Uterus (tissue), 4 donors: Measurements from ENCODE around the gene EEA1. TPM values are rescaled to one million over a fixed set of nuclear protein-coding genes. Genes with fewer than 3 reads are reported as not detected.

Experiments
- DNase-seq, 2 donors: peaks; one replicate each; pipeline ENCODE4 v3.0.0-alpha.2; 2019 to 2020
- H3K27ac ChIP-seq, 2 donors: fragments of 200-600 bp; sonication (generic); 1 replicate in 1 of 2; 2 replicates in 1 of 2; pipeline ENCODE4 v1.5.1; 2016 to 2018
- H3K27me3 ChIP-seq, 2 donors: fragments of 200-600 bp; sonication (generic); one replicate each; pipeline ENCODE4 v1.5.1; 2018 to 2019; ENCODE audit warnings: control low read depth in 1 of 2
- H3K36me3 ChIP-seq, 2 donors: fragments of 200-600 bp; sonication (generic); one replicate each; pipeline ENCODE4 v1.5.1; 2019; ENCODE audit warnings: control low read depth in 1 of 2
- H3K4me1 ChIP-seq, 2 donors: fragments of 200-600 bp; sonication (generic); one replicate each; pipeline ENCODE4 v1.5.1; 2018 to 2019; ENCODE audit warnings: control low read depth in 1 of 2
- H3K4me3 ChIP-seq, 2 donors: fragments of 200-600 bp; sonication (generic); 1 replicate in 1 of 2; 2 replicates in 1 of 2; pipeline ENCODE4 v1.5.1; 2018 to 2019; ENCODE audit warnings: mild to moderate bottlenecking in 1 of 2
- H3K9me3 ChIP-seq, 2 donors: fragments of 200-600 bp; sonication (generic); one replicate each; pipeline ENCODE4 v1.5.1; 2019; ENCODE audit warnings: control low read depth in 1 of 2
- POLR2A ChIP-seq, 2 donors: fragments of 450-650 bp; IDR thresholded peaks; one replicate each; pipeline ENCODE4 v1.6.1; 2016; ENCODE audit warnings: antibody characterized with exemption in 2 of 2, mild to moderate bottlenecking in 1 of 2, moderate library complexity in 1 of 2
- intact Hi-C: fragments of 100-400 bp; cut with DNase I; formaldehyde crosslinking; loops from one replicate; pipeline ENCODE4 v1.15.1; 2023; ENCODE audit warnings: low total_unique reads
- total RNA-seq, 4 donors: library from RNA; depleted of rRNA in 3 of 4; stranded (reverse); fragments of >200 nt in 3 of 4; gene quantifications; one replicate each; pipeline versions ENCODE4 v1.1.0 to v1.2.4, GENCODE V29; 2014 to 2023
- TF ChIP-seq, protein P1 (sequence below), 4 experiments: fragments of 200-600 bp in 2 of 4; fragments of 450-650 bp in 2 of 4; sonication (generic) in 2 of 4; IDR thresholded peaks; one replicate each; pipeline ENCODE4 v1.5.1; 2016 to 2019; ENCODE audit warnings: antibody characterized with exemption in 4 of 4, mild to moderate bottlenecking in 2 of 4, moderate library complexity in 1 of 4
- donor health status: DM: yes; HTN: yes; CAD: no.

EEA1 gene
- 10 to 100 TPM; 15.4 to 53.0 (median 31.6) TPM for total RNA-seq

DNA sequence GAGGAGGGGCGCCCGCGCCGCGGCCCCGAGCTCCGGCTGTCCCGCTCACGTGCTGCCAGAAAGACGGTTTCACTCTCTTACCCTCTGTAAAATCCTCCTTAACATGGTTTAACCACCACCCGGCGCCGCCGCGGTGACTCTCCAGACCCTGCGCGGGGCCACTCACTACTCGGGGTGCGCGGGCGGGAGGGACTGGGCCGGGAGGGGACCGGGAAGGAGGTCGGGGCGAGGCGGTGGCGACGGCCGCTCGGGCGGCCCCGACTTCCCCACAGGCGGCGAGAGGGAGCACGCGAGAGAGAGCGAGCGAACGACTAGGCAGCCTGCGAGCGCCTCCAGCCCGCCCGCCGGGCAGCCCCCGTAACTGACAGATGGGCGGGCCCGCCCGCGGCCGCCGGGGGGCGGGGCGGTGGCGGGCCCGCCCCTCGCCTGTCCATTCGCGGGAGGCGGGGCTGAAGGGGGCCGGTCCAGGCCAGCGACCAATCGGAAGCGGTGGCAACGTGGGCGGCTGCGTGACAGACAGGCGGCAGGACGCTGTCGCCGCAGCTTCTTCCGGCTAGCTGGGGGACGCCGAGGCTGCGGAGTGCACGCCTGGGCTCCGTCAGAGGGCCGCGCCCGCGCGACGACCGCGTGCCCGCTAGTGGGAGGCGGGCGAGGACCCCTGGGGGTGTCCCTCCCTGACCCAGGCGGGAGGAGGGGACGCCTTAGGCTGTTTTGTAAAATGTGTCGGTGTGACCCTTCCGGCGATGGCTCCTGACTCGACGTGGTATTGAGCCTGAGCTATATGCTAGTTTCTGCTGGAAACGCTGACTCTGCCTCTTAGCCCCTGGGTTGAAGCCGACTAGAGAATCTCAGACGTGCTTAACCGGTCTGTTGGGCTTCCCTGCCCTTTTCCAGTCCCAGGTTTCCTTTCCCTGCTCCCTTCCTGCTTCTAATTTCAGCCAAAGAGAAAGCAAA, at the start of gene EEA1:
EEA1 (minus strand) TSS at position 334 of the 954 bp plus-strand sequence; CDS start at position 105, 229 bp downstream.
- intact Hi-C loops: no loop called here
- peak; percentile 96 to 97 for DNase-seq
- H3K27ac ChIP-seq: peak within 1 kb of the TSS; percentile 98 to 100
- TF ChIP-seq POLR2A (IDR thresholded peaks at IDR 0.05): peak; percentile 96 to 97
- TF ChIP-seq, protein P1, sequence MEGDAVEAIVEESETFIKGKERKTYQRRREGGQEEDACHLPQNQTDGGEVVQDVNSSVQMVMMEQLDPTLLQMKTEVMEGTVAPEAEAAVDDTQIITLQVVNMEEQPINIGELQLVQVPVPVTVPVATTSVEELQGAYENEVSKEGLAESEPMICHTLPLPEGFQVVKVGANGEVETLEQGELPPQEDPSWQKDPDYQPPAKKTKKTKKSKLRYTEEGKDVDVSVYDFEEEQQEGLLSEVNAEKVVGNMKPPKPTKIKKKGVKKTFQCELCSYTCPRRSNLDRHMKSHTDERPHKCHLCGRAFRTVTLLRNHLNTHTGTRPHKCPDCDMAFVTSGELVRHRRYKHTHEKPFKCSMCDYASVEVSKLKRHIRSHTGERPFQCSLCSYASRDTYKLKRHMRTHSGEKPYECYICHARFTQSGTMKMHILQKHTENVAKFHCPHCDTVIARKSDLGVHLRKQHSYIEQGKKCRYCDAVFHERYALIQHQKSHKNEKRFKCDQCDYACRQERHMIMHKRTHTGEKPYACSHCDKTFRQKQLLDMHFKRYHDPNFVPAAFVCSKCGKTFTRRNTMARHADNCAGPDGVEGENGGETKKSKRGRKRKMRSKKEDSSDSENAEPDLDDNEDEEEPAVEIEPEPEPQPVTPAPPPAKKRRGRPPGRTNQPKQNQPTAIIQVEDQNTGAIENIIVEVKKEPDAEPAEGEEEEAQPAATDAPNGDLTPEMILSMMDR (IDR thresholded peaks at IDR 0.05): peak in 3 of 4 experiments; percentile 4 to 48 (median 36)
- H3K4me1 ChIP-seq: no peaks in the 10 kb centered on the region
- H3K4me3 ChIP-seq: peak within 1 kb of the TSS; percentile 79 to 99
- no peaks in the 10 kb centered on the region for H3K9me3 ChIP-seq
- no peaks in the 10 kb centered on the region for H3K36me3 ChIP-seq
- no peaks in the 10 kb centered on the region for H3K27me3 ChIP-seq

DNA sequence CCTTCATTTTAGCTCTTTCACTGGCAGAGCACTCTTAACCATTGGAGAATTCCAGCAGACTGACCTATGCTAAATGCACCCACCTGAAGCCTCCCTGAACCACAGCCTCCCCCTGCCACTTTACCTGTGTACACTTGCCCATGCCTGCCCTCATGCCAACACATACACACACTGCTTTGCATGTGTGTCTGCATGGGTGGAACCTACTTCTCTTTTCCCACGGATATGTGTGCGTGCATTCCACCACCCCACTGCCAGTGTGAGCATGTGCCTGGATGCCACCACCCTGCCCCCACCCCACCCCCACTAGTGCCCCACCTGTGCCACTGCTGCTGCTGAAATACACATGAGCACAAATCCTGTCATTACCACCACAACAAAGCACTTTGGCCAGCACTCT, 49.5 kb upstream of the EEA1 start:
- peaks cover 0 to 2% of the 10 kb centered on the region in 2 donors for H3K9me3 ChIP-seq
- no peak for DNase-seq
- H3K36me3 ChIP-seq: no peaks in the 10 kb centered on the region
- TF ChIP-seq, protein P1 (IDR thresholded peaks at IDR 0.05): no peak
- TF ChIP-seq POLR2A (IDR thresholded peaks at IDR 0.05): no peak
- H3K4me1 ChIP-seq: no peaks in the 10 kb centered on the region
- intact Hi-C loops: no loop called here
- no peak overlapping the region for H3K27ac ChIP-seq
- no peaks in the 10 kb centered on the region for H3K27me3 ChIP-seq
- H3K4me3 ChIP-seq: no peak overlapping the region

DNA sequence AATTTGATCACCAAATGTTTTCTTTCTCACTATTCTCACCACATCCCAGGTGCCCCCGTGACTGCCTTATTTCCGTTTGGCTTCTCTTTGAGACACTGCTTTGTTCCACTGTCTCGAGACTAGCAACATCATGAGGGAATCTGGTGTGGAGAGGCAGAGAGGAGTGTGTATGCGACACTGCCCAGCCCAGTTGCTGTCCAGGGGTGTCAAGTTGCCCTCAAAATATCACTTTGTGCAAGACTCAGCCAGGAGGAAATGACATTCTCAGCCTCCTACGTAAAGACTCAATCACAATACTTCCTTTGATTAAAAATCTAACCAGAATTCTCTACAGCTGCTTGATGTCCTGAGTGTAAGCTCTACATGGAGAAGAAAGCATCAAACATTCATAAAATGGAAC, 48.2 kb upstream of the EEA1 start:
- Histone ChIP-seq H3K27me3 (no peaks in the 10 kb centered on the region), H3K36me3 (no peaks in the 10 kb centered on the region), H3K4me3 (no peak overlapping the region), H3K27ac (no peak overlapping the region), H3K9me3 (peaks cover 0 to 2% of the 10 kb centered on the region in 2 donors), H3K4me1 (no peaks in the 10 kb centered on the region)
- no peak for TF ChIP-seq POLR2A (IDR thresholded peaks at IDR 0.05)
- TF ChIP-seq, protein P1 (IDR thresholded peaks at IDR 0.05): no peak
- no peak for DNase-seq
- intact Hi-C loops: no loop called here

DNA sequence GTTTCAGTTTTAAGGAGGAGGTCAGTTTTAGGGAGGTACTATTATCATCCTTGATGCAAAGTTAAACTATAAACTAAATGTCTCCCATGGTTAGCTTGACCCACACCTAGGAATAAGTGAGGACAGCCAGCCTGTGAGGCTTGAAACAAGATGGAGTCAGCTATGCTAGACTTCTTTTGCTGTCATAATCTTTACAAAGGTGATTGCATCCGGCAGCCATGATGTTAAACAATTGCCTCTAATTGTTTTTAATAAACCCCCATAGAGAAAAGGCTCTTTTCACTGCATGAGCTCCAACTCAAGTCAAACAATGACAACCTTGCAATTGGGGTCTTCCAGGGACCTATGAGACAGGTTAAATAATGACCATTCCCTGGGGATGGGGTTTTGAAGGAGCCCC, 45.7 kb upstream of the EEA1 start:
- no peak for DNase-seq
- no peaks in the 10 kb centered on the region for H3K27me3 ChIP-seq
- H3K9me3 ChIP-seq: peaks cover 0 to 2% of the 10 kb centered on the region in 2 donors
- TF ChIP-seq, protein P1 (IDR thresholded peaks at IDR 0.05): no peak
- no peak for TF ChIP-seq POLR2A (IDR thresholded peaks at IDR 0.05)
- intact Hi-C loops: no loop called here
- no peaks in the 10 kb centered on the region for H3K36me3 ChIP-seq
- no peaks in the 10 kb centered on the region for H3K4me1 ChIP-seq
- no peak overlapping the region for H3K4me3 ChIP-seq
- H3K27ac ChIP-seq: no peak overlapping the region

DNA sequence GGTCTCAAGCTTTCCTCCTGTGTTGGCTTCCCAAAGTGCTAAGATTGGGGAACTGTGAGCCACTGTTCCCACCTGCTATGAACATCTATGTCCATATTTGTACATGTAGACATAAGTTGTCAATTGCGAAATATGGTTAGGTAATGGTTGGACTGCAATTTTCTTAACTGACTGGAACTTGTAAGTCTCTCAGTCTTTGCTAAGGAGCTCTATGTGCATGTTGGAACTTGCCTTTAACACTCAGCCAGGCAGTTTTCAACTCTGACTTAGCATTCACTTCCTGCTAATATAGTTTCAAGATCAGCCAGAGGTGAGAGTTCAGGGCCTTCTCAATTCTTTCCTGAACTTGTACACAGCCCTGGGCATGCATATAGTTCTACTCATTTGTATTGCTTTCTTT, 44.5 kb upstream of the EEA1 start:
- Histone ChIP-seq H3K36me3 (no peaks in the 10 kb centered on the region), H3K9me3 (peaks cover 0 to 2% of the 10 kb centered on the region in 2 donors), H3K27me3 (no peaks in the 10 kb centered on the region), H3K27ac (no peak overlapping the region), H3K4me3 (no peak overlapping the region), H3K4me1 (no peaks in the 10 kb centered on the region)
- intact Hi-C loops: no loop called here
- no peak for DNase-seq
- TF ChIP-seq POLR2A (IDR thresholded peaks at IDR 0.05): no peak
- TF ChIP-seq, protein P1 (IDR thresholded peaks at IDR 0.05): no peak
